ENCODE data around the gene GATA5. TPM values are rescaled to one million over a fixed set of nuclear protein-coding genes. Genes with fewer than 3 reads are reported as not detected.

The GATA5 gene
- polyA plus RNA-seq, 1 donor from 2014 or later: not detected

- Histone ChIP-seq H2AFZ (ENCODE audit: low read depth, low read length) (no peak overlapping the region), H3K9me3 (ENCODE audit: low read length) (no peaks in the 10 kb centered on the region), H3K79me2 (replicated peaks; ENCODE audit: insufficient read depth, low read length) (no peaks in the 10 kb centered on the region), H3K4me2 (ENCODE audit: low read length) (no peak overlapping the region), H3K36me3 (ENCODE audit: insufficient read depth, low read length) (no peaks in the 10 kb centered on the region), H3K27me3 (ENCODE audit: insufficient read depth, low read depth, low read length) (no peaks in the 10 kb centered on the region), H3K4me3 (ENCODE audit: low read length) (no peak overlapping the region), H3K9ac (ENCODE audit: low read length) (no peak overlapping the region), H4K20me1 (ENCODE audit: insufficient read depth) (no peaks in the 10 kb centered on the region), H3K9me2 (ENCODE audit: insufficient read depth, low read length) (no peaks in the 10 kb centered on the region), H3K27ac (ENCODE audit: low read length) (no peak overlapping the region), H3F3A (ENCODE audit: insufficient read depth, low read length, poor library complexity, severe bottlenecking) (no peaks in the 10 kb centered on the region)
- TF ChIP-seq SMC3 (conservative IDR thresholded peaks at IDR 0.05; ENCODE audit: poor library complexity): no peak
- TF ChIP-seq MXI1 (conservative IDR thresholded peaks at IDR 0.05; ENCODE audit: poor library complexity, severe bottlenecking): no peak
- TF ChIP-seq EZH2 (IDR thresholded peaks at IDR 0.05; ENCODE audit: borderline replicate concordance, insufficient read depth, low read length, poor library complexity, severe bottlenecking): no peak
- TF ChIP-seq EP300 (conservative IDR thresholded peaks at IDR 0.05; ENCODE audit: poor library complexity, severe bottlenecking): no peak
- no peak for TF ChIP-seq POLR2AphosphoS5 (IDR thresholded peaks at IDR 0.05)
- TF ChIP-seq, protein P1, sequence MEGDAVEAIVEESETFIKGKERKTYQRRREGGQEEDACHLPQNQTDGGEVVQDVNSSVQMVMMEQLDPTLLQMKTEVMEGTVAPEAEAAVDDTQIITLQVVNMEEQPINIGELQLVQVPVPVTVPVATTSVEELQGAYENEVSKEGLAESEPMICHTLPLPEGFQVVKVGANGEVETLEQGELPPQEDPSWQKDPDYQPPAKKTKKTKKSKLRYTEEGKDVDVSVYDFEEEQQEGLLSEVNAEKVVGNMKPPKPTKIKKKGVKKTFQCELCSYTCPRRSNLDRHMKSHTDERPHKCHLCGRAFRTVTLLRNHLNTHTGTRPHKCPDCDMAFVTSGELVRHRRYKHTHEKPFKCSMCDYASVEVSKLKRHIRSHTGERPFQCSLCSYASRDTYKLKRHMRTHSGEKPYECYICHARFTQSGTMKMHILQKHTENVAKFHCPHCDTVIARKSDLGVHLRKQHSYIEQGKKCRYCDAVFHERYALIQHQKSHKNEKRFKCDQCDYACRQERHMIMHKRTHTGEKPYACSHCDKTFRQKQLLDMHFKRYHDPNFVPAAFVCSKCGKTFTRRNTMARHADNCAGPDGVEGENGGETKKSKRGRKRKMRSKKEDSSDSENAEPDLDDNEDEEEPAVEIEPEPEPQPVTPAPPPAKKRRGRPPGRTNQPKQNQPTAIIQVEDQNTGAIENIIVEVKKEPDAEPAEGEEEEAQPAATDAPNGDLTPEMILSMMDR (IDR thresholded peaks at IDR 0.05; ENCODE audit: poor library complexity, severe bottlenecking): no peak
- no peak for TF ChIP-seq TAF1 (IDR thresholded peaks at IDR 0.05; ENCODE audit: low read depth)
- no peak for TF ChIP-seq RAD21 (conservative IDR thresholded peaks at IDR 0.05)
- TF ChIP-seq, protein P2, sequence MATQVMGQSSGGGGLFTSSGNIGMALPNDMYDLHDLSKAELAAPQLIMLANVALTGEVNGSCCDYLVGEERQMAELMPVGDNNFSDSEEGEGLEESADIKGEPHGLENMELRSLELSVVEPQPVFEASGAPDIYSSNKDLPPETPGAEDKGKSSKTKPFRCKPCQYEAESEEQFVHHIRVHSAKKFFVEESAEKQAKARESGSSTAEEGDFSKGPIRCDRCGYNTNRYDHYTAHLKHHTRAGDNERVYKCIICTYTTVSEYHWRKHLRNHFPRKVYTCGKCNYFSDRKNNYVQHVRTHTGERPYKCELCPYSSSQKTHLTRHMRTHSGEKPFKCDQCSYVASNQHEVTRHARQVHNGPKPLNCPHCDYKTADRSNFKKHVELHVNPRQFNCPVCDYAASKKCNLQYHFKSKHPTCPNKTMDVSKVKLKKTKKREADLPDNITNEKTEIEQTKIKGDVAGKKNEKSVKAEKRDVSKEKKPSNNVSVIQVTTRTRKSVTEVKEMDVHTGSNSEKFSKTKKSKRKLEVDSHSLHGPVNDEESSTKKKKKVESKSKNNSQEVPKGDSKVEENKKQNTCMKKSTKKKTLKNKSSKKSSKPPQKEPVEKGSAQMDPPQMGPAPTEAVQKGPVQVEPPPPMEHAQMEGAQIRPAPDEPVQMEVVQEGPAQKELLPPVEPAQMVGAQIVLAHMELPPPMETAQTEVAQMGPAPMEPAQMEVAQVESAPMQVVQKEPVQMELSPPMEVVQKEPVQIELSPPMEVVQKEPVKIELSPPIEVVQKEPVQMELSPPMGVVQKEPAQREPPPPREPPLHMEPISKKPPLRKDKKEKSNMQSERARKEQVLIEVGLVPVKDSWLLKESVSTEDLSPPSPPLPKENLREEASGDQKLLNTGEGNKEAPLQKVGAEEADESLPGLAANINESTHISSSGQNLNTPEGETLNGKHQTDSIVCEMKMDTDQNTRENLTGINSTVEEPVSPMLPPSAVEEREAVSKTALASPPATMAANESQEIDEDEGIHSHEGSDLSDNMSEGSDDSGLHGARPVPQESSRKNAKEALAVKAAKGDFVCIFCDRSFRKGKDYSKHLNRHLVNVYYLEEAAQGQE (IDR thresholded peaks at IDR 0.05; ENCODE audit: borderline replicate concordance): no peak
These were observed 37.9 kb downstream of the GATA5 start for GRCh38 chr20:62437927-62438326.

GRCh38 chr20:62437496-62437895 is 38.3 kb downstream of the GATA5 start:
- Histone ChIP-seq H2AFZ (ENCODE audit: low read depth, low read length) (no peak overlapping the region), H3F3A (ENCODE audit: insufficient read depth, low read length, poor library complexity, severe bottlenecking) (no peaks in the 10 kb centered on the region), H3K9ac (ENCODE audit: low read length) (no peak overlapping the region), H3K9me2 (ENCODE audit: insufficient read depth, low read length) (no peaks in the 10 kb centered on the region), H3K9me3 (ENCODE audit: low read length) (no peaks in the 10 kb centered on the region), H3K27me3 (ENCODE audit: insufficient read depth, low read depth, low read length) (no peaks in the 10 kb centered on the region), H3K4me2 (ENCODE audit: low read length) (no peak overlapping the region), H4K20me1 (ENCODE audit: insufficient read depth) (no peaks in the 10 kb centered on the region), H3K27ac (ENCODE audit: low read length) (no peak overlapping the region), H3K4me3 (ENCODE audit: low read length) (no peak overlapping the region), H3K79me2 (replicated peaks; ENCODE audit: insufficient read depth, low read length) (no peaks in the 10 kb centered on the region), H3K36me3 (ENCODE audit: insufficient read depth, low read length) (no peaks in the 10 kb centered on the region)
- no peak for TF ChIP-seq MXI1 (conservative IDR thresholded peaks at IDR 0.05; ENCODE audit: poor library complexity, severe bottlenecking)

GRCh38 chr20:62436692-62437091 is 39.1 kb downstream of the GATA5 start:
- TF ChIP-seq, protein P1 (IDR thresholded peaks at IDR 0.05; ENCODE audit: poor library complexity, severe bottlenecking): no peak
- Histone ChIP-seq H3K9ac (ENCODE audit: low read length) (no peak overlapping the region), H3K79me2 (replicated peaks; ENCODE audit: insufficient read depth, low read length) (no peaks in the 10 kb centered on the region), H3K4me2 (ENCODE audit: low read length) (no peak overlapping the region), H3K9me2 (ENCODE audit: insufficient read depth, low read length) (no peaks in the 10 kb centered on the region), H3K9me3 (ENCODE audit: low read length) (no peaks in the 10 kb centered on the region), H3K36me3 (ENCODE audit: insufficient read depth, low read length) (no peaks in the 10 kb centered on the region), H3F3A (ENCODE audit: insufficient read depth, low read length, poor library complexity, severe bottlenecking) (no peaks in the 10 kb centered on the region), H2AFZ (ENCODE audit: low read depth, low read length) (no peak overlapping the region), H3K27ac (ENCODE audit: low read length) (no peak overlapping the region), H4K20me1 (ENCODE audit: insufficient read depth) (no peaks in the 10 kb centered on the region), H3K4me3 (ENCODE audit: low read length) (no peak overlapping the region), H3K27me3 (ENCODE audit: insufficient read depth, low read depth, low read length) (no peaks in the 10 kb centered on the region)
